GM21528 (cell line): Measurements from ENCODE around the gene TENM3.

Experiments used
- ATAC-seq: cut with Tn5 transposase; IDR thresholded peaks from one replicate; pipeline ENCODE4 v1.9.1; 2021; ENCODE audit warnings: mild to moderate bottlenecking, moderate library complexity; ENCODE audit not compliant: unreplicated experiment, low FRiP score

TENM3 gene

GRCh38 chr4:182250446-182250845 lies 7.2 kb downstream of the TENM3 start:
- ATAC-seq = no peak

GRCh38 chr4:182251116-182251515 lies 7.9 kb downstream of the TENM3 start:
- ATAC-seq = no peak

- ATAC-seq = no peak
Measured at GRCh38 chr4:182252220-182252619, 9.0 kb downstream of the TENM3 start.

GRCh38 chr4:182254026-182254780 lies 11.0 kb downstream of the TENM3 start:
- ATAC-seq = no peak

- no peak for ATAC-seq
Measured at GRCh38 chr4:182255441-182256190, 12.4 kb downstream of the TENM3 start.

- no peak for ATAC-seq
Measured at GRCh38 chr4:182257016-182257415, 13.8 kb downstream of the TENM3 start.

- no peak for ATAC-seq
Measured at GRCh38 chr4:182257503-182257902, 14.3 kb downstream of the TENM3 start.

- ATAC-seq = no peak
Measured at GRCh38 chr4:182258441-182259000, 15.3 kb downstream of the TENM3 start.

GRCh38 chr4:182261651-182262223 lies 18.5 kb downstream of the TENM3 start:
- ATAC-seq = no peak

GRCh38 chr4:182263562-182263961 lies 20.4 kb downstream of the TENM3 start:
- no peak for ATAC-seq

- ATAC-seq = no peak
Measured at GRCh38 chr4:182264139-182264752, 21.0 kb downstream of the TENM3 start.

GRCh38 chr4:182265881-182266280 lies 22.7 kb downstream of the TENM3 start:
- no peak for ATAC-seq

GRCh38 chr4:182267048-182267447 lies 23.8 kb downstream of the TENM3 start:
- no peak for ATAC-seq

GRCh38 chr4:182268966-182269365 lies 25.8 kb downstream of the TENM3 start:
- ATAC-seq = no peak

GRCh38 chr4:182271731-182272130 lies 28.5 kb downstream of the TENM3 start:
- ATAC-seq = no peak

GRCh38 chr4:182272151-182272550 lies 28.9 kb downstream of the TENM3 start:
- ATAC-seq = no peak

GRCh38 chr4:182273191-182273935 lies 30.2 kb downstream of the TENM3 start:
- ATAC-seq = no peak

- ATAC-seq = no peak
Measured at GRCh38 chr4:182276210-182277109, 33.3 kb downstream of the TENM3 start.

GRCh38 chr4:182277377-182277776 lies 34.2 kb downstream of the TENM3 start:
- ATAC-seq = no peak
